Activated CD8-positive, alpha-beta T cell treated with anti-CD3 and anti-CD28 coated beads, Interleukin-2, amount 10 ng/mL, durations not matched to agents 7 days and 5 days (primary cell): ENCODE measurements around the gene NRG3. TPM values are rescaled to one million over a fixed set of nuclear protein-coding genes. Genes with fewer than 3 reads are reported as not detected.

ENCODE experiments used
- ATAC-seq: fragments of 150-1000 bp; cut with Tn5 transposase; one replicate; pipeline ENCODE4 v1.10.0; 2021; ENCODE audit warnings: moderate library complexity
- CTCF ChIA-PET: fragments of 350-600 bp; sonication (Branson Sonifier 250); formaldehyde crosslinking; loops from one replicate; lab custom pipeline; 2021; ENCODE audit warnings: antibody characterized with exemption; lab: Charles Lee
- POLR2A ChIA-PET: fragments of 350-600 bp; sonication (Branson Sonifier 250); formaldehyde crosslinking; loops from one replicate; lab custom pipeline; 2021; ENCODE audit warnings: antibody characterized with exemption; lab: Charles Lee
- DNase-seq: peaks from one replicate; pipeline ENCODE4 v3.0.0-alpha.2; 2020
- H3K27ac Mint-ChIP-seq: one replicate; pipeline ENCODE4 v1.8.0; 2021; ENCODE audit warnings: mild to moderate bottlenecking, mixed read lengths
- H3K27me3 Mint-ChIP-seq: one replicate; pipeline ENCODE4 v1.8.0; 2021; ENCODE audit warnings: low read depth, mixed read lengths
- H3K36me3 Mint-ChIP-seq: one replicate; pipeline ENCODE4 v1.8.0; 2021; ENCODE audit warnings: low read depth, mixed read lengths
- H3K4me1 Mint-ChIP-seq: one replicate; pipeline ENCODE4 v1.8.0; 2021; ENCODE audit warnings: low read depth, mixed read lengths
- H3K4me3 Mint-ChIP-seq: one replicate; pipeline ENCODE4 v1.8.0; 2021; ENCODE audit warnings: mild to moderate bottlenecking, mixed read lengths
- H3K9me3 Mint-ChIP-seq: one replicate; pipeline ENCODE4 v1.8.0; 2022; ENCODE audit warnings: mixed read lengths; ENCODE audit not compliant: insufficient read depth
- total RNA-seq, 2 experiments: library from RNA; stranded (reverse); gene quantifications; one replicate each; pipeline ENCODE4 v1.2.3, GENCODE V29; 2021

Gene NRG3
- total RNA-seq, 2 experiments from 2014 or later, result not detected

DNA sequence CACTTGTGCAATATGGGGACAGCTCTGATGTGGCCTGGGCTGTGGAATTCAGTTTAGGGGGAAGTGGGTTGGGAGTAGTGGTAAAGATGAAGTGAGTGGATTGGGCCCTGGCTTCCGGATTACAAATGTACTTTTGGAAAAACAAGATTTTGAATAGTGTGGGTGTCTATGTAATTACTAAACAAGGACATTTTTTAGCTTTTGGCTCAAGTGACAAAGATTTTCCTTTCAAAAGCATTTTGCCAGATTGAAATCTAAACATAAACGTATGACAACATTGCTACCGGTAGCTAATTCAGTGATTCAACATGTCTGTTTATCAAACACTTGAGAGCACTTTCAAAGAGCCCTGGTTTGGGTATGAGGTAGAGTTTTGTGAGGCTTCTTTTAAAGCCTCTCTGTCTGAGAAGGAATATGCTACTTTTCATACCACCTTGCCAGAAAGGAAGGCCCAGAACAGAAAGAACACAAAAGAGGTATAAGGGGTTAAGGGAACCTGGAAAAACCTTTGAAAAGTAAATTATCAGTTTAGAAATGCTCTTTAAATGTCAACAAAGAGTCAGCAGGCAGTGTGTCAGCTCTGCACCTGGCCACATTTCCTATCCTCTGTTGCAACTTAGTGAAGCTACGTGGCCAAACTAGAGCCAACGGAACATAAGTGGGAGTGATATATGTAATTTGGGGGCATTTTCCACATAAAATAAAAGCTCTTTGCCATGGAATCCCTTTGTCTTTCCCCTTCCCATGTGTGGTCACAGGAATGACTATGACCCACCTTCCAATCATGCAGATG, 516.1 kb downstream of the NRG3 start:
- ChIA-PET CTCF (no interaction called here), POLR2A (no interaction called here)
- no peak for ATAC-seq
- no peak overlapping the region for H3K4me3 Mint-ChIP-seq
- no peak overlapping the region for H3K27ac Mint-ChIP-seq
- H3K27me3 Mint-ChIP-seq, result no peaks in the 10 kb centered on the region
- H3K36me3 Mint-ChIP-seq, result no peaks in the 10 kb centered on the region
- no peaks in the 10 kb centered on the region for H3K4me1 Mint-ChIP-seq
- H3K9me3 Mint-ChIP-seq, result peaks cover 5% of the 10 kb centered on the region
- no peak for DNase-seq

DNA sequence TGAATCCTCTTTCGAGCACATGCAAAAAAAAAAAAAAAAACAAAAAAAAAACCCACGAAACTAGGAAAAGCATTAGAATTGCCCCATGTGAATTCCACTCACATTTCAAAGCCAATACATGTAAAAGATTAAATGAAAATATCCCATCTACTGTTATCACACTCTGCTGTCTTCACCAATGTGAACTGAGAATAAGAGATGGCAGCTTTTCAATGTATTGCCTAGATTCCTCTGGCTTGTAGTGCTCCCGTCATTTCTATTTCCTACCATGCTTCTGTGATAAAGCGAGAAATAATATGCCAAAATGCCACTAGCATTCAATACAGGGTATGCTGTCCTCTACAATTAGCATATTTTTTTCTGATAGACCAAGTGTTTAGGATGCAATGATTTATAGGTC, 517.0 kb downstream of the NRG3 start:
- ATAC-seq (no peak), DNase-seq (no peak)
- Mint-ChIP-seq H3K4me1 (no peaks in the 10 kb centered on the region), H3K27me3 (no peaks in the 10 kb centered on the region), H3K36me3 (no peaks in the 10 kb centered on the region), H3K9me3 (peaks cover 5% of the 10 kb centered on the region), H3K27ac (no peak overlapping the region), H3K4me3 (no peak overlapping the region)
- ChIA-PET CTCF (no interaction called here), POLR2A (no interaction called here)

DNA sequence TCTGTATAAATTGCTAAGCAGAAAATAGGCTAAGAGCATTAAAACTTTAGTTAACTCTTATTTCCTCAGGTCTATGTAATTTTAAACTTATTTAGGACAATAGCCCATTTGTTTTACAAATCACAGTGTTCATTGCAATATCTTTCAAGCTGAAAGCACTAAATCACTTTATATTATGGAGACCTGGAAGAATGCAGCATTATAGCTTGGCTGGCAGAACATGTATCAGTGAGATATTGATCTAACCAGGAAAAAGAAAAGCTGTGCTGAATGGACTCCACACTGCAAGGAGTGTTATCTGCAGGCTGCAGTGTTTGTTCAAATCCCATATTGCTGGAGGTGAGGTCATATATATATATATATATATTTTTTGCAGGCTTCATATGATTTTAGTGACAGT, 517.5 kb downstream of the NRG3 start:
- CTCF ChIA-PET, result no interaction called here
- ATAC-seq (no peak), DNase-seq (no peak)
- Mint-ChIP-seq H3K27me3 (no peaks in the 10 kb centered on the region), H3K9me3 (peaks cover 5% of the 10 kb centered on the region), H3K4me1 (no peaks in the 10 kb centered on the region), H3K27ac (no peak overlapping the region), H3K36me3 (no peaks in the 10 kb centered on the region), H3K4me3 (no peak overlapping the region)
- POLR2A ChIA-PET, result no interaction called here

DNA sequence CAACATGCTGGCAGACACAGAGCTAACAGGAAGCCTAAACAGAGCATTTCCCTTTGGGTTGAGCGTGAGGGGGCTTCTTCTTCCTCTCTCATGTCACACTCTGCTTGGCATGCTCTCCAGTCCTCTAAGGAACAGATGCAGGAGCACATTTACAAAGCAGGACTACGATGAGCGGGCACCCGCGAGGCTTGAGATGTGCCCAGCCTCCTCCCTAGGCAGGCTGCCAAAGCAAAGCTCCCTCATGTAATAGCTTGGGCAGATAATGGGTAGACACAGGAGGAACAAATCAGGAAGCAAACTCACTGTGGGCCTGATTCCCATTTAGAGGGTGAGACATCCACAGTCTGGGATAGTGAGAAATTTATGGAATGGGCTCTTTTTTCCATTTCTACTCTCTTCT, 519.1 kb downstream of the NRG3 start:
- DNase-seq (no peak), ATAC-seq (no peak)
- POLR2A ChIA-PET, result no interaction called here
- no peaks in the 10 kb centered on the region for H3K36me3 Mint-ChIP-seq
- no peak overlapping the region for H3K4me3 Mint-ChIP-seq
- CTCF ChIA-PET, result no interaction called here
- H3K27ac Mint-ChIP-seq, result no peak overlapping the region
- H3K9me3 Mint-ChIP-seq, result peaks cover 5% of the 10 kb centered on the region
- H3K4me1 Mint-ChIP-seq, result no peaks in the 10 kb centered on the region
- no peaks in the 10 kb centered on the region for H3K27me3 Mint-ChIP-seq

DNA sequence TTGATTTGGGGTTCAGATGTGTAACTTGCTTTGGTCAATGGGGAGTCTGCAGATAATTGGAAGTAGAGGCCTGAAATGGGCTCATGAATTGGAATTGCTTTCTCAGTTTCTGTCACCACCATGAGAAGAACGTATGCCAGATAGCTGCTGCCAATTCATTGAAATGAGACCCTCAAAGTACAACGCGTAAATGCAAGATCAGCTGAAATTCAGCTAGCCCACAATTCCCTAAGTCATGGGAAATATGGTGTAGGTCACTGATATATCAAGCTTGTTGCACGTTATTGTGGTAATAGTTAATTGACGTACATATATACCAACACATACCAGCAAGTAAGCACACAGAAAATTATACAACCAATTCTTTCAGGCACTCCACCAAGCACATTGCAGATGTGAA, 520.0 kb downstream of the NRG3 start:
- no peaks in the 10 kb centered on the region for H3K27me3 Mint-ChIP-seq
- no peaks in the 10 kb centered on the region for H3K4me1 Mint-ChIP-seq
- no peaks in the 10 kb centered on the region for H3K36me3 Mint-ChIP-seq
- ChIA-PET POLR2A (no interaction called here), CTCF (no interaction called here)
- ATAC-seq (no peak), DNase-seq (no peak)
- H3K27ac Mint-ChIP-seq, result no peak overlapping the region
- H3K9me3 Mint-ChIP-seq, result peaks cover 5% of the 10 kb centered on the region
- H3K4me3 Mint-ChIP-seq, result no peak overlapping the region

DNA sequence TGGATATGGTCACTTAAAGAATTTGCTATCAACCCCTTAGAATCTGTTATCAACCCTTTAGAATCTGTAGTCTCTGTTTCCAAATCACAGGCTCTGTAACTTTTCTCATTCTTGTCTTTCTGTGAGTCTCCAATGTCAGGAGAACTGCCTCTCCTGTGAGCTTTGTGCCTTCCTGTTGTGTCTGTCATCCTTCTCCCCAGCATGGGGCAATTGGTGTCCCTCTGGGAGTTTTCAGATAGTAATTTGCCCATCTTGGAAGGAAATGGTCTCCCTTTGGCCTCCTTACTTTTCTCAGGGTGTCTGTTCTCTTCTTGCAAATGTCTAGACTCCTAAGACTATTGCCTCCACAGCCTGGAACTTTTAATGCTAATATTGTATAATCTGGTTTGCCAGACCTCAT, 521.9 kb downstream of the NRG3 start:
- H3K27ac Mint-ChIP-seq, result no peak overlapping the region
- no peak overlapping the region for H3K4me3 Mint-ChIP-seq
- no peaks in the 10 kb centered on the region for H3K9me3 Mint-ChIP-seq
- ATAC-seq, result no peak
- no peaks in the 10 kb centered on the region for H3K4me1 Mint-ChIP-seq
- POLR2A ChIA-PET, result no interaction called here
- CTCF ChIA-PET, result no interaction called here
- no peaks in the 10 kb centered on the region for H3K27me3 Mint-ChIP-seq
- DNase-seq, result no peak
- H3K36me3 Mint-ChIP-seq, result no peaks in the 10 kb centered on the region

DNA sequence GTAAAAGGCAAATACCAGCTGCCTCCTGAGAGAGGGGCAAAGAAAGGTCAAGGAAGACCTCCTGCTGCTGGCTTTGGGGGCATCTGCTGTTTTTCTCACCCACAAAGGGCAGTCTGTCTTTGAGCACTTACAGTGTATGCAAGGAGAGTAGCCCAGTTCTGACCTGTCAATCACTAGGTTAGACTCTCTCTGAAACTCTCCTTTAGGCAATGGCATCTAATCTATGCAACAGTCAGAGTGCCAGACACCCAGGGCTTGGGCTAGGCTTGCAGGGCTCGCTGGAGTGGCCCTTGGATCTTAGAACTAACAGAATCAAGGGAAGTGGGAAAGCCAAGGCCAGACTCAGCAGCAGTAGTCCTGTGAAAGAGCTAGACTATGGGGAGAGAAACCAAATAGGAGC, 522.9 kb downstream of the NRG3 start:
- H3K4me1 Mint-ChIP-seq, result no peaks in the 10 kb centered on the region
- H3K36me3 Mint-ChIP-seq, result no peaks in the 10 kb centered on the region
- DNase-seq (no peak), ATAC-seq (no peak)
- no peak overlapping the region for H3K27ac Mint-ChIP-seq
- H3K4me3 Mint-ChIP-seq, result no peak overlapping the region
- CTCF ChIA-PET, result no interaction called here
- no peaks in the 10 kb centered on the region for H3K9me3 Mint-ChIP-seq
- no peaks in the 10 kb centered on the region for H3K27me3 Mint-ChIP-seq
- POLR2A ChIA-PET, result no interaction called here

DNA sequence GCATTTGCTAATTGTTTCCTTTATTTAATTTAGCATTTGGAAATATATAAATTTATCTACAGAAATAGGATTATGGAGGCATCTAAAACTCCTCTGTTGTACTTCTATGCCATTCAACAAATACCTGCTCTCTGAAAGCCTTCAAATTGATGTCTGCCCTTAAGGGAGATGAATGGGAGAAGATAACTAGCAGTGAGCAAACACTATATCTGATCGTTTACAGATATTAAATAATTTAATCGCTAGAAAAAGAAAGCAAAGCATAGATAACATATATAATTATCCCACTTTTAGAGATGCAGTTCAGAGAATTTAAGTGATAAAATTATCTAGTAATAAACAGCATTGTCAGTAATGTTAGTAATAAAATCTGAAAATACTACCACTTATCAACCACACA, 524.9 kb downstream of the NRG3 start:
- no peak for ATAC-seq

DNA sequence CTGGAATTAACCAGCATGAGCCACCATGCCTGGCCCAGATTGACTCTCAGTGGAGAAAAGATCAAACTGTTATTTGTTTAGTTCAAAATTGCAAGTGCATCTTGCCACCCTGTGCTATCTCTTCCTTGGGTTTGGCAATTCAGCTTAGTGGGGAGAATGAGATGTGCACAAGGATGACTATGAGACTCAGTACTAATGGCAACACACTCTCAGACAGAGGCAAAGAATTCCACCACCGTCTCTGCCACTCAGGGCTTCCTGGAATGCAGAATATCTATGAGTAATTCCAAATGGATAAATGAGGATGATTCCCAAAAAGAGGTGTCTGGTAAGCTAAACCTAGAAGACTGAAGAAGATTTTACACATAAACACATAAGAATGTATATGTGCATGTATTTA, 525.8 kb downstream of the NRG3 start:
- H3K36me3 Mint-ChIP-seq, result no peaks in the 10 kb centered on the region
- DNase-seq, result no peak
- CTCF ChIA-PET, result no interaction called here
- POLR2A ChIA-PET, result no interaction called here
- H3K27ac Mint-ChIP-seq, result no peak overlapping the region
- no peaks in the 10 kb centered on the region for H3K9me3 Mint-ChIP-seq
- H3K4me3 Mint-ChIP-seq, result no peak overlapping the region
- no peaks in the 10 kb centered on the region for H3K4me1 Mint-ChIP-seq
- H3K27me3 Mint-ChIP-seq, result no peaks in the 10 kb centered on the region
- ATAC-seq, result no peak

More for the DNA sequence above, 524.9 kb downstream of the NRG3 start:
- Mint-ChIP-seq H3K27me3 (no peaks in the 10 kb centered on the region), H3K4me1 (no peaks in the 10 kb centered on the region), H3K27ac (no peak overlapping the region), H3K4me3 (no peak overlapping the region), H3K9me3 (no peaks in the 10 kb centered on the region), H3K36me3 (no peaks in the 10 kb centered on the region)
- no peak for DNase-seq
- POLR2A ChIA-PET, result no interaction called here
- CTCF ChIA-PET, result no interaction called here

DNA sequence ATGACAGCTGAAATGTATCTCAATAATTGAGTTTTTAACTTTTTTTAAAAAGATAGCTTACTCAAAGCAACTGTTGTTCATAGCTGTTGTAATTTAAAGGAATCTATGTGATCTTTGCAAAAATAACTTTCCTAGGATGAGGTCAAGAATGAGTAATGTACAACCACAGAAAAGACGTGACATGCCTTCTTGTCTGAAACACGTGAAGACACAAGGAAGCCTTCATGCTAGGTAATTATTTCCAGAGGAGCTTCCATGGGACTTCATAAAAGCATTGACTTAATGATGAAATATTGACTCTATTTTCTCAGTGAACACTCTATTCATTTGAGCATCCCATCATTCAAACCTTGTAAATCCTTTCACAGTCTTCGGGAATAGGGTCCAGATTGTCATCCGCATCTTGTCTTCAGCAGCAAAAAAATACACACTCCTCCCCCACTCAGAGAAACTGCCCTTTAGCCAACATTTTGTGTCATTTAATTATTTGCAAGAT, 528.0 kb downstream of the NRG3 start:
- POLR2A ChIA-PET, result no interaction called here
- H3K9me3 Mint-ChIP-seq, result no peaks in the 10 kb centered on the region
- H3K4me1 Mint-ChIP-seq, result no peaks in the 10 kb centered on the region
- no peak for DNase-seq
- H3K27me3 Mint-ChIP-seq, result no peaks in the 10 kb centered on the region
- no peak for ATAC-seq
- no peak overlapping the region for H3K4me3 Mint-ChIP-seq
- H3K36me3 Mint-ChIP-seq, result no peaks in the 10 kb centered on the region
- H3K27ac Mint-ChIP-seq, result no peak overlapping the region
- CTCF ChIA-PET, result no interaction called here

DNA sequence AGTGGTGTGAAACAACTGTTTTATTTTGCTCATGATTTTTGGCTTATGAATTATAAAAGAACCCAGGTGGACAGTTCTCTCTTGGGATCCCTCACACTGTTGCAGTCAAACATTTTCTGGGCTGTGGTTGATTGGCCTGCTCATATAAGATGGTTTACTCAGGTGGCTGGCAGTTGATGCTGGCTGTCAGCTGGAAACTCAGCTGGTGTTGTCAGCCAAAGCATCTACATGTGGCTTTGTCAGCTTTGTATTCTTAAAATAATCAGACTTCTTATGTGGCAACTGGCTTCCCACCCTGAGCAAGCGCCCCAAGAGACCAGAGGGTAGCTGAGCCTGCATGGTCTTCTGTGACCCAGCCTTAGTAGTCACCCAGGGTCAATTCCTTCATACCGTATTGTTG, 534.7 kb downstream of the NRG3 start:
- no peaks in the 10 kb centered on the region for H3K4me1 Mint-ChIP-seq
- no peaks in the 10 kb centered on the region for H3K9me3 Mint-ChIP-seq
- H3K27ac Mint-ChIP-seq, result no peak overlapping the region
- POLR2A ChIA-PET, result no interaction called here
- CTCF ChIA-PET, result no interaction called here
- no peaks in the 10 kb centered on the region for H3K36me3 Mint-ChIP-seq
- DNase-seq, result no peak
- H3K27me3 Mint-ChIP-seq, result no peaks in the 10 kb centered on the region
- no peak for ATAC-seq
- H3K4me3 Mint-ChIP-seq, result no peak overlapping the region

DNA sequence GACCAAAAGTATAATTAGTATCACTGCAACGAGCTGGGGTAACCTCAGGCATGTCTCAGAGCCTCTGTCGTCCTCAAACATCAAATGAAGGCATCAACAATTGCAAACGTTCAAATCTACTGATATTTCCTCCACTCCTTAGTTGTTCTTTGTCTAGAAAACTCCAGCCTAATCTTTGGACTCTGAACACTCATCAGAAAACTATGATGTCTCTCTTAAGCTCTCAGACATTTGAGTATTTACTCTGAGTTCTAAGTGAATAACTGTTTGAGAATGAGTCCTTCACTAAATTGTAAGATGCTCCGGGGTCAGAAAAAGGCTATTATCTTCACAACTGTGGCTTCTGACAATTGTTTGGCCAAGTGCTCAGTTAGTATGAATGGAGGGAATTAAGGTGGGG, 536.4 kb downstream of the NRG3 start:
- H3K9me3 Mint-ChIP-seq, result no peaks in the 10 kb centered on the region
- POLR2A ChIA-PET, result no interaction called here
- DNase-seq (no peak), ATAC-seq (no peak)
- CTCF ChIA-PET, result no interaction called here
- H3K27me3 Mint-ChIP-seq, result no peaks in the 10 kb centered on the region
- H3K36me3 Mint-ChIP-seq, result no peaks in the 10 kb centered on the region
- H3K4me1 Mint-ChIP-seq, result no peaks in the 10 kb centered on the region
- no peak overlapping the region for H3K4me3 Mint-ChIP-seq
- no peak overlapping the region for H3K27ac Mint-ChIP-seq

DNA sequence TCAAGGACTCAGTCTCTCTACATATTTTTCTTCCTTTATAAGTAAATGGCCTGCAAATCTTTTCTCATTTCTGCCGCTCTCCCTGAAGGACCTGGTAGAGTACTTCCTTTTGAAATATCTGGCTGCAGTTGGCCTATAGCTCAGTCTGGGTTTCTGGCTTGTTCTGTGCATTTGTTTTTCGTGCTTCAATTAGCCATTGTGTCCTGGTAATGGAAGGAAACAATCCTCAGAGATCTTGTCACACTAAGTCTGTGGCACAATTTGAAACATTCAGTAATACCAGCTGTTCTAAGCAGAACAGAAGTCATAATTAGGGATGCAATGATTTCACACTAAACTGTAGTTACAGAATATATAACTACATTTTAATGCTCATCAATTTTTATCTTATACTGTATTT, 545.0 kb downstream of the NRG3 start:
- ATAC-seq, result no peak
- no peaks in the 10 kb centered on the region for H3K9me3 Mint-ChIP-seq
- H3K36me3 Mint-ChIP-seq, result no peaks in the 10 kb centered on the region
- DNase-seq, result no peak
- H3K27ac Mint-ChIP-seq, result no peak overlapping the region
- no peak overlapping the region for H3K4me3 Mint-ChIP-seq
- H3K27me3 Mint-ChIP-seq, result no peaks in the 10 kb centered on the region
- no peaks in the 10 kb centered on the region for H3K4me1 Mint-ChIP-seq
- ChIA-PET POLR2A (no interaction called here), CTCF (no interaction called here)
